ENCODE data around the gene HSPB8. TPM values are rescaled to one million over a fixed set of nuclear protein-coding genes. Genes with fewer than 3 reads are reported as not detected.
"Not testable (repeated sequence)": the region's sequence is repeated elsewhere in the genome, so short reads cannot be mapped to it uniquely, and the experiment has no call there.

The HSPB8 gene
- total RNA-seq, 2 donors from 2014 or later: 1.4 to 30.8 TPM

DNA sequence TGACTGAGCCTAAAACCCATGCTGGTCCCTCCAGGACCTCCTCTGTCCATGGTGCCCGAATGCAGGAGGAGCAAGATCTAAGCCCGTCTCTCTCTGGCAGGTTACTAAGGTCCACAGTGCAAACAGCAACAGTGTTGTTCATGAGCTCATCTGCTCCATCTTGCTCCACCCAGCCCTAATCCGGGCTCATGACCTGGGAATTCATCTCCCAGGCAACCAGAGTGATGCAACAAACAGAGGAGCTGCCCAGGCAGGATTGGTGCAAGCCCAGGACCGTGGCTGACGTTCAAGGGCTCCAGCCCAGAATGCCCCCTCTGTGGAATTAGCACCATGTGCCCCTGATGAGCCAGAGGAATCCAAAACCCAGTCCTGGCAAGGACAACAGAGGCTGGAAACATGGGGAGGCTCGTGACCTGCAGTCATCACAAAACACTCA, 29.9 kb downstream of the HSPB8 start:
- DNase-seq: peak; percentile 45
- intact Hi-C loops (cut with DNase I): loop anchor here (10.0 kb wide), 1 partner anchor 206 kb away; no protein-coding TSS in a partner anchor
- TF ChIP-seq, protein P1, sequence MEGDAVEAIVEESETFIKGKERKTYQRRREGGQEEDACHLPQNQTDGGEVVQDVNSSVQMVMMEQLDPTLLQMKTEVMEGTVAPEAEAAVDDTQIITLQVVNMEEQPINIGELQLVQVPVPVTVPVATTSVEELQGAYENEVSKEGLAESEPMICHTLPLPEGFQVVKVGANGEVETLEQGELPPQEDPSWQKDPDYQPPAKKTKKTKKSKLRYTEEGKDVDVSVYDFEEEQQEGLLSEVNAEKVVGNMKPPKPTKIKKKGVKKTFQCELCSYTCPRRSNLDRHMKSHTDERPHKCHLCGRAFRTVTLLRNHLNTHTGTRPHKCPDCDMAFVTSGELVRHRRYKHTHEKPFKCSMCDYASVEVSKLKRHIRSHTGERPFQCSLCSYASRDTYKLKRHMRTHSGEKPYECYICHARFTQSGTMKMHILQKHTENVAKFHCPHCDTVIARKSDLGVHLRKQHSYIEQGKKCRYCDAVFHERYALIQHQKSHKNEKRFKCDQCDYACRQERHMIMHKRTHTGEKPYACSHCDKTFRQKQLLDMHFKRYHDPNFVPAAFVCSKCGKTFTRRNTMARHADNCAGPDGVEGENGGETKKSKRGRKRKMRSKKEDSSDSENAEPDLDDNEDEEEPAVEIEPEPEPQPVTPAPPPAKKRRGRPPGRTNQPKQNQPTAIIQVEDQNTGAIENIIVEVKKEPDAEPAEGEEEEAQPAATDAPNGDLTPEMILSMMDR (IDR thresholded peaks at IDR 0.05): no peak
- Histone ChIP-seq H3K36me3 (no peaks in the 10 kb centered on the region), H3K4me3 (no peak overlapping the region), H3K27ac (no peak overlapping the region), H3K27me3 (no peaks in the 10 kb centered on the region), H3K9me3 (no peaks in the 10 kb centered on the region), H3K9ac (ENCODE audit: low read depth in 2 of 2, low read length in 2 of 2) (no peak overlapping the region), H3K4me1 (no peaks in the 10 kb centered on the region)

DNA sequence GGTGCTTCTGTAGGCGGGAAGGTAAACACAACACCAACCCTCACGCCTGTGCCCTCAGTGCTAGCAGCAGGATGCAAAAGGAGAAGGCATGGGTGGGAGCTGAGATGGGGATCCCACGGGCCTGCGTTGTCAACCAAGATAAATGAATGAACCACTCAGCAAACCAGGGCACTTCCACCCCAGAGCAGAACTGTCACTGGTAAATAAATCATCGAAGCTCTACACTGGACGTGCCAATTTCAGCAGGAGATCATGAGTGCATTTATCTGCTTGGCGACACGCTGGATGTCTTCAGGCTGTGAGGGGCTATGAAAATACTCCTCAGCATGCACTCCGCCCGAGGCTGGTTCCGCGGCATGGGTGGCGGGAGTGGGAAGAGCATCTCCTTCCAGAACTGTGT, 33.2 kb downstream of the HSPB8 start:
- no peak overlapping the region for H3K9ac ChIP-seq (ENCODE audit: low read depth in 2 of 2, low read length in 2 of 2)
- intact Hi-C loops (cut with DNase I): no loop called here
- H3K36me3 ChIP-seq: no peaks in the 10 kb centered on the region
- no peak for DNase-seq
- H3K4me3 ChIP-seq: no peak overlapping the region
- H3K27me3 ChIP-seq: no peaks in the 10 kb centered on the region
- no peaks in the 10 kb centered on the region for H3K4me1 ChIP-seq
- no peak overlapping the region for H3K27ac ChIP-seq
- TF ChIP-seq, protein P1 (IDR thresholded peaks at IDR 0.05): no peak
- H3K9me3 ChIP-seq: no peaks in the 10 kb centered on the region

DNA sequence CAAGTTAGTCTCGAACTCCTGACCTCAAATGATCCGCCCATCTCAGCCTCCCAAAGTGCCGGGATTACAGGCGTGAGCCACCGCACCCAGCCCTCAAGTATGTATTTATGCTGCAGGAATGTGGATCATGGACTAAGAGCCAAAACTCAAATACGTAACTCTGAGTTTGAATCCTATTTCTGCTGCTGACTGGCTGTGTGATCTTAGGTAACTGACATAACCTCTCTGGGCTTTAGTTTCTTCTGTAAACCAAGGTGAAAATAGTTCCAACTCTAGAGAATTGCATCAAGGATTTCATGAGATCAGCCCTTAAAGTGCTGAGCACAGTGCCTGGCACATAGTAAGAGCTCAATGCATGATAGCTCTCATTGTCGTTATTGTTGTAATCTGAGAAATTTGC, 37.4 kb downstream of the HSPB8 start:
- Histone ChIP-seq H3K9ac (ENCODE audit: low read depth in 2 of 2, low read length in 2 of 2) (no peak overlapping the region), H3K4me3 (no peak overlapping the region), H3K27me3 (no peaks in the 10 kb centered on the region), H3K4me1 (no peaks in the 10 kb centered on the region), H3K36me3 (no peaks in the 10 kb centered on the region), H3K27ac (no peak overlapping the region), H3K9me3 (no peaks in the 10 kb centered on the region)
- no peak for DNase-seq
- TF ChIP-seq, protein P1 (IDR thresholded peaks at IDR 0.05): no peak
- intact Hi-C loops (cut with DNase I): no loop called here

DNA sequence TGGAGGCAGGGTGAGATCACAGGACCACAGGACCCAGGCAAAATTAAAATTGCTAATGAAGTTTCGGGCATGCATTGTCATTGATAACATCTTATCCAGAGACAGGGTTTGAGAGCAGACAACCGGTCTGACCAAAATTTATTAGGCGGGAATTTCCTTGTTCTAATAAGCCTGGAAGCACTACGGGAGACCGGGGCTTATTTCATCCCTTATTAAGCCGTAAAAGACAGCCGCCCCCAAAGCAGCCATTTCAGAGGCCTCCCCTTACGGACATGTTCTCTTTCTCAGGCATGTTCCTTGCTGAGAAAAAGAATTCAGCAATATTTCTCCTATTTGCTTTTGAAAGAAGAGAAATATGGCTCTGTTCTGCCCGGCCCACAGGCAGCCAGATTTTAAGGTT, 40.1 kb downstream of the HSPB8 start:
- H3K4me1 ChIP-seq; H3K9me3 ChIP-seq; H3K27me3 ChIP-seq; H3K27ac ChIP-seq; H3K9ac ChIP-seq (ENCODE audit: low read depth in 2 of 2, low read length in 2 of 2); H3K4me3 ChIP-seq; DNase-seq; intact Hi-C loops (cut with DNase I); H3K36me3 ChIP-seq: not testable (repeated sequence)

DNA sequence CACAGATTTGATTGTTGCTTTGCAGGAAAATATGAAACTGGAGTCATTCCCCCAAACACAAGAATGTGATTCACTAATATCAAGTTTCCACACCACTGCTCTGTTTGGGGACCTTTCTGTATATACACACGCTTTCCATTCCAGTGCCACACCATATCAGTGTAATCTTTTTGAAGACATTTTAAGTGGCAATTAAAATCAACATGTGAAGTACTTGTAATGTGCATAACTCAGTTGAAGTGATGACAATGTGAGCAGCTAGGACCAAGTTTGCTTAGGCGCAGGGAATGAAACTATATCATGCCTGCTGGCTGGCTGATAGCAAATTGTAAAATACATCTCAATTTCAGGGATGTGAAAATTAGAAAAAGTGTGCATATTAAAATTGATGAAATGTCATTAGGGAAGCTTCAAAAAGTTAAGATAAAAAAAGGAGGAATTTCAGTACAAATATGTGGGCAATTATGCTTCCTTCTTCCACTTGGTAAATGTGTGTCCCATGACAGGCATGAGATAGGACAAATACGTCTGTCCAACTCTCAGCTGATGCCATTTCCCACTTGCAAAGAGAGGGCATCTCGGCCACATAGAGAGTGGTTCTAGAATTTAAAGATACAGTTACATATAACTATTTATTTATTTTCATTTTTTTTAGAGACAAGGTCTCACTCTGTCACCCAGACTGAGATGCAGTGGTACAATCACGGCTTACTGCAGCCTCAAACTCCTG, 43.7 kb downstream of the HSPB8 start:
- no peaks in the 10 kb centered on the region for H3K9me3 ChIP-seq
- no peaks in the 10 kb centered on the region for H3K27me3 ChIP-seq
- DNase-seq: no peak
- TF ChIP-seq, protein P1 (IDR thresholded peaks at IDR 0.05): no peak
- no peak overlapping the region for H3K4me3 ChIP-seq
- intact Hi-C loops (cut with DNase I): no loop called here
- no peak overlapping the region for H3K9ac ChIP-seq (ENCODE audit: low read depth in 2 of 2, low read length in 2 of 2)
- H3K4me1 ChIP-seq: no peaks in the 10 kb centered on the region
- no peaks in the 10 kb centered on the region for H3K36me3 ChIP-seq
- H3K27ac ChIP-seq: no peak overlapping the region

DNA sequence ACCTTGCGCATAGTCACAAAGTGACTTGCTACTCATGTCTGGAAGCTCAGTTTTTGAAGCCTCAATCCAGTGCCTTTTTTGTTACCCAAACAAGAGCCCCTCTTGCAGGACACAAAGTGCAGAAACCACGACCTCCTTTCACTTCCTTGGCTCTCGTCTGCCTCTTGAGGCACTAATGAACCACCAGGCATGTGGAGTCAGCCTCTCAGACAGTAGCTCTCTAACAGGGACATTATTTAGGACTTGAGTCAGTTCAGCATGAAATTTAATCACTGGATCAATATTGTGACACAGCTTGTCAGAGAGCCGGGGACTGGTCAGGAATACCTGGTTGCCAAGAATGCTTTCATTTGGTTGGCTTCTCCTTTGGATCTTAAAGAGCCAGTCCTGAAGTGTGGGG, 46.7 kb downstream of the HSPB8 start:
- Histone ChIP-seq H3K9ac (ENCODE audit: low read depth in 2 of 2, low read length in 2 of 2) (no peak overlapping the region), H3K27ac (no peak overlapping the region), H3K4me1 (no peaks in the 10 kb centered on the region), H3K4me3 (no peak overlapping the region), H3K36me3 (no peaks in the 10 kb centered on the region), H3K9me3 (no peaks in the 10 kb centered on the region), H3K27me3 (no peaks in the 10 kb centered on the region)
- intact Hi-C loops (cut with DNase I): no loop called here
- TF ChIP-seq, protein P1 (IDR thresholded peaks at IDR 0.05): no peak
- no peak for DNase-seq
